Fibroblast of villous mesenchyme (primary cell): ENCODE measurements around the gene SKAP1. TPM values are rescaled to one million over a fixed set of nuclear protein-coding genes. Genes with fewer than 3 reads are reported as not detected.
"Not testable (repeated sequence)": the region's sequence is repeated elsewhere in the genome, so short reads cannot be mapped to it uniquely, and the experiment has no call there.

Experiments used
- DNase-seq: peaks from one replicate; pipeline ENCODE4 v3.0.0-alpha.2; 2010; ENCODE audit warnings: low read depth
- H3K4me3 ChIP-seq: 2 replicates; pipeline ENCODE4 v1.5.1; 2011; ENCODE audit warnings: low read depth, mild to moderate bottlenecking, low read length
- total RNA-seq: library from RNA; depleted of rRNA; stranded (reverse); fragments of >200 nt; gene quantifications from 2 replicates; pipeline ENCODE4 v1.2.3, GENCODE V29; 2012
- TF ChIP-seq, protein P1 (sequence below): IDR thresholded peaks from 2 replicates; pipeline ENCODE4 v1.5.1; 2012; ENCODE audit warnings: low read depth, mild to moderate bottlenecking, low read length; ENCODE audit not compliant: insufficient read depth

SKAP1 gene
- total RNA-seq, 1 donor = not detected

DNA sequence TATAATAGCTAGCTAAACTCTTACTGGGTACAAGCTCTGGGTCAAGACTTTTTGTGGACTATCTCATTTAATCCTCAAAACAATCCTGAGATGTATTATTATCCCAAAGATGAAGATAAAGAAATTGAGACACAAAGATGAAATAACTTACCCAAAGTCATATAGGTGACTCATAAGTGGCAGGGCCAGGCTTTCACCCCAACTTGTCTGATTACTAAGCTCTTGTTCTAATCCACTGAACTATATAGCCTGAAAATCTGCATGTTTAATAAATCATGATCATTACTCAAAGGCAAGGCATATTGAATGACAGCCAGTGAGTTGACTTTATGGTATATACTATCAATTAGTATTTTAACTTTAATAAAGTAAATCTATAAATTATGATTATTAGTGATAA lies 77.4 kb downstream of the SKAP1 start:
- no peak for DNase-seq
- TF ChIP-seq, protein P1, sequence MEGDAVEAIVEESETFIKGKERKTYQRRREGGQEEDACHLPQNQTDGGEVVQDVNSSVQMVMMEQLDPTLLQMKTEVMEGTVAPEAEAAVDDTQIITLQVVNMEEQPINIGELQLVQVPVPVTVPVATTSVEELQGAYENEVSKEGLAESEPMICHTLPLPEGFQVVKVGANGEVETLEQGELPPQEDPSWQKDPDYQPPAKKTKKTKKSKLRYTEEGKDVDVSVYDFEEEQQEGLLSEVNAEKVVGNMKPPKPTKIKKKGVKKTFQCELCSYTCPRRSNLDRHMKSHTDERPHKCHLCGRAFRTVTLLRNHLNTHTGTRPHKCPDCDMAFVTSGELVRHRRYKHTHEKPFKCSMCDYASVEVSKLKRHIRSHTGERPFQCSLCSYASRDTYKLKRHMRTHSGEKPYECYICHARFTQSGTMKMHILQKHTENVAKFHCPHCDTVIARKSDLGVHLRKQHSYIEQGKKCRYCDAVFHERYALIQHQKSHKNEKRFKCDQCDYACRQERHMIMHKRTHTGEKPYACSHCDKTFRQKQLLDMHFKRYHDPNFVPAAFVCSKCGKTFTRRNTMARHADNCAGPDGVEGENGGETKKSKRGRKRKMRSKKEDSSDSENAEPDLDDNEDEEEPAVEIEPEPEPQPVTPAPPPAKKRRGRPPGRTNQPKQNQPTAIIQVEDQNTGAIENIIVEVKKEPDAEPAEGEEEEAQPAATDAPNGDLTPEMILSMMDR = no peak

GRCh38 chr17:48351911-48352332 lies 78.1 kb downstream of the SKAP1 start:
- DNase-seq = peak; percentile 59
- no peak overlapping the region for H3K4me3 ChIP-seq
- TF ChIP-seq, protein P1 = peak; percentile 66

More for the DNA sequence above, 77.4 kb downstream of the SKAP1 start:
- no peak overlapping the region for H3K4me3 ChIP-seq

GRCh38 chr17:48348352-48348751 lies 81.7 kb downstream of the SKAP1 start:
- no peak overlapping the region for H3K4me3 ChIP-seq
- TF ChIP-seq, protein P1 = no peak
- DNase-seq = no peak

GRCh38 chr17:48347177-48347576 lies 82.8 kb downstream of the SKAP1 start:
- TF ChIP-seq, protein P1 = no peak

DNA sequence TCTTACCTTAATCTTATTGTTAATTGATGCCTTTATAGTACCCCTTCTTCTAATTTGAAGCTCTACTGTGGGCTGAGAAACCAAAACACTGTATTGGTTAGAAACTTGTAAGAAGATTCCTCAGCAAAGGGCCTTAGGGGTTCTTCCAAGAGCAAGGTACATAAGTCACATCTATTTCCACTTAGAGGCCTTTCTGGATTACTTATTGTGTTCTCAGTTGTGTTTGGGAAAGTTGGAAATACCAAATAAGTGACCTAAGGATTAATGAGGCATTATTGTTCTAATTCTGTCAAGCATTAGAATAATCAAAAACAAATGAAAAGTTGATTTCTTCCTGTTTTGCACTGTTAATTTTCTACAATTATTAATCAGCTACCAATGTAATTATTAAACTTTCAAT lies 85.8 kb downstream of the SKAP1 start:
- TF ChIP-seq, protein P1 = no peak
- no peak for DNase-seq
- H3K4me3 ChIP-seq = no peak overlapping the region

More at GRCh38 chr17:48347177-48347576, 82.8 kb downstream of the SKAP1 start:
- H3K4me3 ChIP-seq = no peak overlapping the region
- no peak for DNase-seq

DNA sequence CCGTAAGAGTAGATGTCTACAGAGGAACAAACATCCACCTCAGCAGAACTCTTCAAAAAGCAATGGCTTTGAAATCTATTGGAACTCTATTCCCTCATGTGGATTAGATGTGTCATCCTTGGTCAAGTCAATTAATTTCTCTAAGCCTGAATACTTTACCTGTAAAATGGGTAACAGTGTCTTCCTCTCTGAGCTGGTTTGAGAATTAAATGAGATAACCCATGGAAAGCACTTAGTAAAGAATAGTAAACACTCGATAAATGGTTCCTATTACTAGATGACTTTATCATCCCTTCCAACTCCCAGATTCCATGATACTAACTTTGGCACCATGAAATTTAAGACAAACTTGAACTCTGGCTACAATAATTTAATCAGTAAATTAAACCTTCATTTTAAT lies 89.1 kb downstream of the SKAP1 start:
- DNase-seq = no peak
- TF ChIP-seq, protein P1 = no peak
- H3K4me3 ChIP-seq = no peak overlapping the region

DNA sequence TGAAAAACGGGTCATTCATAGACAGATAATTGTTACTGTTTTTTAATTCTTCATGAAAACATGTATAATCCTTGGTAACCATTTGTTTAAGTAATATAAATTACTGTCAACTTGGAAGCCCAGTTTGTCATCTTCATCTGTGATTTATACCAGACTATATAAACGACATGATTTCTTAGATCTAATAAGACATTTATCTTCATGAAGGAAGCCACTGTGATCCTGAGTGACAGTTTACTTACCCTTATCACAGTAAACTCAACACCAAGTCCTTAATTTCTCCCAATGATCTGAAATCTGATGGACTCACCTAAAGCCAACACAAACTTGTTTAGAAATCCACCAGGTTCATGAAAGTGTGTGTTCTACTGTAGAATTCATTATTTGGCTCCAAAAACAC lies 91.3 kb downstream of the SKAP1 start:
- H3K4me3 ChIP-seq = no peak overlapping the region
- TF ChIP-seq, protein P1 = no peak
- no peak for DNase-seq

- not testable (repeated sequence) for DNase-seq, H3K4me3 ChIP-seq
Observed at GRCh38 chr17:48337903-48338302, 92.1 kb downstream of the SKAP1 start.
